OCI-LY3 (cell line): ENCODE data around the gene RHOT2.

Experiments used
- EZH2phosphoT487 ChIP-seq: fragments of 200-600 bp; shearing (Covaris generic); IDR thresholded peaks from 2 replicates; pipeline ENCODE4 v1.6.1; 2018; ENCODE audit warnings: antibody characterized with exemption, mixed run types, low read depth
- TF ChIP-seq, protein P1 (sequence below): fragments of 200-600, 300-600 bp; sonication (generic); IDR thresholded peaks from 2 replicates; pipeline ENCODE4 v1.5.1; 2014; ENCODE audit warnings: antibody characterized with exemption, low read length, low read depth

DNA sequence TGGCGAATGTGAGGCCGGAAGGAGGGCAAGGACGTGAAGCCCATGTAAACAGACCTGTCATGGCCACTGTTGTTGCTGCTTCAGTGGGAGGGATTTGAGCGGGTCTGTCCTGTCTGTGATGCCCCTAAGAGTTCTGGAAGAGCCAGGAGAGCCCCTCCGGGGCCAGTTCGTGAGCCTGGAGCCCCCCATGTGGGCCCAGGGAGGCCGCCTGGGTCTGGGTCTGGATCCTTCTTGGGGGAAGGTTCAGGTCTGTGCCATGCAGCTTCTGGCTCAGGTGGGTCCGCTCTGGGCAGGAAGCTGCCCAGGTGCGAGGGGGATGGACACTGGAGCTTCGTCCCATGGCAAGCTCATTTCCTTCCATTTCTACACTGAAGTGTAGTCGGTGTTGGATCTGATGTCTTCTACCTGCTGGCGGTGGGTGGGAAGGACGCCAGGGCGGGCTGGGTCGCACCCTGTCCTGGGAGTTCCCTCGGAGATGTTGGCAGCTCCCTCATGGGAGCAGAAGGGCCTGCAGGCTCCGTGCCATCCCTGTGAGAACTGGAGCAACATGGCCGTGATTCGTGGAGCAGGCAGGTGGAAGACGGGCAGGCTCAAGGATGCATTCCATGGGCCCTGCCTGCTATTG is 48.3 kb upstream of the RHOT2 start:
- TF ChIP-seq, protein P1, sequence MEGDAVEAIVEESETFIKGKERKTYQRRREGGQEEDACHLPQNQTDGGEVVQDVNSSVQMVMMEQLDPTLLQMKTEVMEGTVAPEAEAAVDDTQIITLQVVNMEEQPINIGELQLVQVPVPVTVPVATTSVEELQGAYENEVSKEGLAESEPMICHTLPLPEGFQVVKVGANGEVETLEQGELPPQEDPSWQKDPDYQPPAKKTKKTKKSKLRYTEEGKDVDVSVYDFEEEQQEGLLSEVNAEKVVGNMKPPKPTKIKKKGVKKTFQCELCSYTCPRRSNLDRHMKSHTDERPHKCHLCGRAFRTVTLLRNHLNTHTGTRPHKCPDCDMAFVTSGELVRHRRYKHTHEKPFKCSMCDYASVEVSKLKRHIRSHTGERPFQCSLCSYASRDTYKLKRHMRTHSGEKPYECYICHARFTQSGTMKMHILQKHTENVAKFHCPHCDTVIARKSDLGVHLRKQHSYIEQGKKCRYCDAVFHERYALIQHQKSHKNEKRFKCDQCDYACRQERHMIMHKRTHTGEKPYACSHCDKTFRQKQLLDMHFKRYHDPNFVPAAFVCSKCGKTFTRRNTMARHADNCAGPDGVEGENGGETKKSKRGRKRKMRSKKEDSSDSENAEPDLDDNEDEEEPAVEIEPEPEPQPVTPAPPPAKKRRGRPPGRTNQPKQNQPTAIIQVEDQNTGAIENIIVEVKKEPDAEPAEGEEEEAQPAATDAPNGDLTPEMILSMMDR: no peak
- no peak for TF ChIP-seq EZH2phosphoT487
